Stimulated activated naive CD8-positive, alpha-beta T cell treated with anti-CD3 and anti-CD28 coated beads, Interleukin-15, Interleukin-2, amounts not matched to agents 100 ng/mL and 50 ng/mL, for 24 hours (primary cell): ENCODE results near the gene STRN.
"Not testable (repeated sequence)": the region's sequence is repeated elsewhere in the genome, so short reads cannot be mapped to it uniquely, and the experiment has no call there.

Source experiments
- H3K27ac Mint-ChIP-seq: one replicate; pipeline ENCODE4 v1.8.0; 2021; ENCODE audit warnings: mild to moderate bottlenecking, mixed read lengths
- H3K27me3 Mint-ChIP-seq: one replicate; pipeline ENCODE4 v1.8.0; 2021; ENCODE audit warnings: mixed read lengths
- H3K36me3 Mint-ChIP-seq: one replicate; pipeline ENCODE4 v1.8.0; 2021; ENCODE audit warnings: low read depth, mixed read lengths
- H3K4me1 Mint-ChIP-seq: one replicate; pipeline ENCODE4 v1.8.0; 2021; ENCODE audit warnings: low read depth, mixed read lengths
- H3K4me3 Mint-ChIP-seq: one replicate; pipeline ENCODE4 v1.8.0; 2021; ENCODE audit warnings: mild to moderate bottlenecking, mixed read lengths
- H3K9me3 Mint-ChIP-seq: one replicate; pipeline ENCODE4 v1.8.0; 2021; ENCODE audit warnings: mixed read lengths

The STRN gene, protein sequence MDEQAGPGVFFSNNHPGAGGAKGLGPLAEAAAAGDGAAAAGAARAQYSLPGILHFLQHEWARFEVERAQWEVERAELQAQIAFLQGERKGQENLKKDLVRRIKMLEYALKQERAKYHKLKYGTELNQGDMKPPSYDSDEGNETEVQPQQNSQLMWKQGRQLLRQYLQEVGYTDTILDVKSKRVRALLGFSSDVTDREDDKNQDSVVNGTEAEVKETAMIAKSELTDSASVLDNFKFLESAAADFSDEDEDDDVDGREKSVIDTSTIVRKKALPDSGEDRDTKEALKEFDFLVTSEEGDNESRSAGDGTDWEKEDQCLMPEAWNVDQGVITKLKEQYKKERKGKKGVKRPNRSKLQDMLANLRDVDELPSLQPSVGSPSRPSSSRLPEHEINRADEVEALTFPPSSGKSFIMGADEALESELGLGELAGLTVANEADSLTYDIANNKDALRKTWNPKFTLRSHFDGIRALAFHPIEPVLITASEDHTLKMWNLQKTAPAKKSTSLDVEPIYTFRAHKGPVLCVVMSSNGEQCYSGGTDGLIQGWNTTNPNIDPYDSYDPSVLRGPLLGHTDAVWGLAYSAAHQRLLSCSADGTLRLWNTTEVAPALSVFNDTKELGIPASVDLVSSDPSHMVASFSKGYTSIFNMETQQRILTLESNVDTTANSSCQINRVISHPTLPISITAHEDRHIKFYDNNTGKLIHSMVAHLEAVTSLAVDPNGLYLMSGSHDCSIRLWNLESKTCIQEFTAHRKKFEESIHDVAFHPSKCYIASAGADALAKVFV

DNA sequence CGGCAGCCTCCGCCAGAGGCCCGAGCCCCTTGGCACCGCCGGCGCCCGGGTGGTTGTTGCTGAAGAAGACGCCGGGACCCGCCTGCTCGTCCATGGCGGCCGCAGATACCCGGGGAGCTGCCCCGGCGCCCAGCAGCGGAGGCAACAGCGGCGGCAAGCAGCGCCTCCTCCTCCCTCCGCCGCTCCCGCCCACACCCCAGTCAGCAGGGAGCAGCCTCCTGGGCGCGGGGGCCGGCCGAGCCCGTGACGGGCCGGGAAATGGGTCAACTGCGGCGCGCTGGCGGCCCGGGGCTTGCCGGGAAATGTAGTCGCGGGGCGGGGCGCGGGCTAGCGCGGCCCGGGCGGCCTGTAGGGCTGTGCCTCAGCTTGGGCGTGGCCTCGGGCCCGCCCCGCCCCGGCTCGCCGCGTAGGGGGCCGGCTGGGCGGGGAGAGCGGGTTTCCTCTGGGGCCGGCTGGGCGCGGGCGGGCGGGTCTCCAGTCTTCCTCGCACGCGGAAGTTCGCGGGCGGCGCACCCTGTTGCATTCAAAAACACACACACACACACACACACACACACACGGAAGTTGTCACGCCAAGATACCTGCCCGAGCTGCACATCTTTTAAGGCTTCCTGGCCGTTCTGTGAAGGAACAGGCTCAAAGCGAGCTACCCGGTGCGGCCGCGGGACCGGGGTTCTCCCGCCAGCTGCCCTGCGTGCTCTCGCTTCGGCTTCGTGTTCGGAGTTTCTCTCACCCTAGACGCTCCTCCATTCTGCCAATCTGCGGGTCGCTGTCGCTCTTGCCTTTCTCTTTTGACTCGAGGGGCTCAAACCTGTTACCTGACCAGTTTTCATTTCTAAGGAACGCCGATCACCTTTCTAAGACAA is at the start of gene STRN:
TSS of gene STRN (minus strand) at position 167 of the 866 bp plus-strand sequence. CDS start at position 94, 73 bp downstream.
- H3K4me3 Mint-ChIP-seq, result peak within 1 kb of the TSS; percentile 93
- H3K36me3 Mint-ChIP-seq, result no peaks in the 10 kb centered on the region
- peak within 1 kb of the TSS; percentile 90 for H3K27ac Mint-ChIP-seq
- no peaks in the 10 kb centered on the region for H3K9me3 Mint-ChIP-seq
- no peaks in the 10 kb centered on the region for H3K27me3 Mint-ChIP-seq
- peaks cover 44% of the 10 kb centered on the region for H3K4me1 Mint-ChIP-seq

DNA sequence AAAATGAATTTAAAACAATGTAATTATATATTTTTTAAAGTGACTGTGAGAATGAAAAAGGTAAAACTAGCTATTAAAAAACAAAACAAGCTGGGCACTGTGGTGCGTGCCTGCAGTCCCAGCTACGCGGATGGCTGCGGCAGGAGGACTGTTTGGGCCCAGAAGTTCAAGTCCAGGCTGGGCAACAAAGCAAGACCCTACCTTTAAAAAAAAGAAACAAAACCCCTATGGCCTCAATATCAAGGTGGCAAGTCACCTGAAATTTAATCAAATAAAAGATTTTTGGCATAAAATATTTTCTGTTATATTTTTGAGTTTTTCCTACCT is 46.9 kb upstream of the STRN start:
- Mint-ChIP-seq H3K4me3 (no peak overlapping the region), H3K4me1 (peaks cover 20% of the 10 kb centered on the region), H3K27me3 (no peaks in the 10 kb centered on the region), H3K9me3 (no peaks in the 10 kb centered on the region), H3K27ac (peak overlapping the region; percentile 82), H3K36me3 (peaks cover 49% of the 10 kb centered on the region)

DNA sequence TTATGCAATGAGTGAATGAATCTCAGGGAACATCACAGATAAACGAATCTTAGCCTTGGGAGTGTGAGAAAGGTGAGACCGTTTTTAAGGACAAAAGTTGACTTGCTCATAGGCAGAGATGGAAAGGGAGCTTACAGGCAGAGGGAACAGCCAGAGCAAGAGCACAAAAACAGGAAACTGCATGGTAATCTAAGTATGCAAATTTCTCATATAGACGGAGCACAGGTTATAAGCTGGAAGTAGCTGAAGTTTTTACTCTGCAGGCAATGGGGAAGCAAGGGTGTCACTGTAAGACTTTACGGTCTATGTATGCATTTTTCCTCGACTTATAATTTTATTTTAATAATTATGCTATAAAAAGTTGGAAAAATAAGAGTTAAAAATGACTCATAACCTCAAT is 44.8 kb upstream of the STRN start:
- peak overlapping the region; percentile 34 for H3K27ac Mint-ChIP-seq
- H3K4me3 Mint-ChIP-seq, result no peak overlapping the region
- H3K36me3 Mint-ChIP-seq, result peaks cover 40% of the 10 kb centered on the region

DNA sequence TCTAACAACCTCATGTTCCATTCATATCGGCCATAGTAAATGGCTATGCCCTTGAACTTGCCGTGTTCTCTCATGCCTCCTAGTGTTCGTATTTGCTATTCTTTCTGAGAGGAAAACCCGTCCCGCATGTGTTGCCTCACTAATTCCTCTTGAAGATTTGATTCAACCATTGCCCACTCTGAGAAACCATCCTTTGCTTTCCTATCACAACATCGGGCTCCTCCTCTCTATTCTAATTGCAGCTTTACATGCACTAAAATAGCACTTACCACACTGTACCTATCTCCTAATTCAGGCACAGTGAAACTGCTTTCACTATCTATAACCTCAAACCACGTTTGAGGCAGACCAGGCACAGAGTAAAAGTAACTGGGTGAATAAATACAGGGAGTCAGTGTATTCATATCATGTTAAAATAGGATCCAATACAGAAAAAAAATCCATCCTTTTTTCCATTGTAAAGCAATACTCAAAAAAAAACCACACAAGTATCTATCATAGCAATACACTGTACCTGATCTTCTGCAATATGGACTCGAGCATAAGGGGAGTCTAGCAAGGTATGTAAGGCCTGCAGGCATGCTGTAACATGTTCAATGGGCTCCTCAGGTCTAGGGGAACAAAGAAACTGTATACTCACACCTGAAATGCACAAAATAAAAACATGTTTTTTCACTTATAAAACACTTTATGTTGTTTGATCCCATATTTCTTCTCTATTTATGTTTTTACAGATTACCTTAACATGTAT is 39.0 kb upstream of the STRN start:
- Mint-ChIP-seq H3K4me3 (peak overlapping the region; percentile 30), H3K4me1 (peaks cover 12% of the 10 kb centered on the region), H3K9me3 (no peaks in the 10 kb centered on the region), H3K27ac (peak overlapping the region; percentile 58), H3K36me3 (peaks cover 44% of the 10 kb centered on the region), H3K27me3 (no peaks in the 10 kb centered on the region)

More for the DNA sequence above, 44.8 kb upstream of the STRN start:
- Mint-ChIP-seq H3K4me1 (peaks cover 20% of the 10 kb centered on the region), H3K27me3 (no peaks in the 10 kb centered on the region), H3K9me3 (no peaks in the 10 kb centered on the region)

DNA sequence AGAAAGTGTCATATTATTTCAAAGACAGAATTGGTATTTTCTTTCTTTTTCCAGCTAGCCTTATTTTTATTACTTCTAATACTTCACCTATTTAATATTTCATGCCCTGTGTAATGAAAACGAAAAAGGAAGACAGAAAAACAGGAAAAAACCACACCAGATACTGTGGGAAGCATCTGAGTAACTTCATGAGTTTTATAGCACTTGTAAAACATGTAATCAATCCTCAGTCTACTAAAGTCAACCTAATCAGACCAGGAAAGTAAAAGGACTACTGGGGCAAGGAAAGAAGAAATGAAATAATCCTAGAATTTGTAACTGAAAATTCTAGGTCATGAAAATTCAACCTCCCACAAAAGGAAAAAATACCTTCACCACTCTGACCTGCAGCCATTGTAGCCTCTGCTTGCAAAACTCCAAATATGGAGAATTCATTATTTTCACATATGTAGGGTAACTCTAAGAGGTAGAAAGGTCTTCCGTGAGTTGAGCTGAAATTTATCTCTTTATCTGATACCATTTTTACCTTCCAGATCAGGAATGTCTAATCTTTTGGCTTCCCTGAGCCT is 34.7 kb upstream of the STRN start:
- Mint-ChIP-seq H3K36me3 (peaks cover 47% of the 10 kb centered on the region), H3K27me3 (no peaks in the 10 kb centered on the region), H3K4me1 (peaks cover 12% of the 10 kb centered on the region), H3K27ac (no peak overlapping the region), H3K9me3 (no peaks in the 10 kb centered on the region), H3K4me3 (no peak overlapping the region)

DNA sequence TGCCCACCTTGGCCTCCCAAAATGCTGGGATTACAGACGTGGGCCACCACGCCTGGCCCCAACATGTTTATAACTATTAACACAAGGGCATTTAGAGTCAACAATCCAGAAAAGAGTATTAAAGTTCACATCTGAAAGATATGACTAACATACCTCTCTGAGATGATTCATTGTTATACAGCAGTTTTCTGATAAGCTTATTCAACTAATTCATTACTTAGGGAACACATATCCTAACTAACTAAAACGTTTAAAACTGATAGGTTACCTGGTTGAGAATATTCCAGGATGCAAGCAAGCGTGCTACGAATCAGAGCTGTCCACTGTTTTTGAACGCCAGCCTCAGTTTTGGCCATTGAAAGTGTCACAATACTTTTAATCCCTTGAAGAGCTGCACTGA is 34.0 kb upstream of the STRN start:
- H3K27me3 Mint-ChIP-seq, result no peaks in the 10 kb centered on the region
- H3K9me3 Mint-ChIP-seq, result no peaks in the 10 kb centered on the region
- peaks cover 46% of the 10 kb centered on the region for H3K36me3 Mint-ChIP-seq
- H3K27ac Mint-ChIP-seq, result no peak overlapping the region
- no peak overlapping the region for H3K4me3 Mint-ChIP-seq
- peaks cover 8% of the 10 kb centered on the region for H3K4me1 Mint-ChIP-seq

DNA sequence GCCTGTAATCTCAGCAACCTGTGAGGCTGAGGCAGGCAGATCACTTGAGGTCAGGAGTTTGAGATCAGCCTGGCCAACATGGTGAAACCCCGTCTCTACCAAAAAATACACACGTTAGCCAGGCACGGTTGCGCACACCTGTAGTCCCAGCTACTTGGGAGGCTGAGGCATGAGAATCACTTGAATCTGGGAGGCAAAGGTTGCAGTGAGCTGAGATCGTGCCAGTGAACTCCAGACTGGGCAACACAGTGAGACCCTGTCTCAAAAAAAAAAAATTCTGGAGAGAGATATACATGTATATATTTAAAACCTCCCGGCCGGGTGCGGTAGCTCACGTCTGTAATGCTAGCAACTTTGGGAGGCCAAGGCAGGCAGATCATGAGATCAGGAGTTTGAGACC is 33.1 kb upstream of the STRN start:
- H3K36me3 Mint-ChIP-seq, result peaks cover 37% of the 10 kb centered on the region
- H3K27me3 Mint-ChIP-seq, H3K9me3 Mint-ChIP-seq, H3K27ac Mint-ChIP-seq, H3K4me3 Mint-ChIP-seq, H3K4me1 Mint-ChIP-seq: not testable (repeated sequence)

DNA sequence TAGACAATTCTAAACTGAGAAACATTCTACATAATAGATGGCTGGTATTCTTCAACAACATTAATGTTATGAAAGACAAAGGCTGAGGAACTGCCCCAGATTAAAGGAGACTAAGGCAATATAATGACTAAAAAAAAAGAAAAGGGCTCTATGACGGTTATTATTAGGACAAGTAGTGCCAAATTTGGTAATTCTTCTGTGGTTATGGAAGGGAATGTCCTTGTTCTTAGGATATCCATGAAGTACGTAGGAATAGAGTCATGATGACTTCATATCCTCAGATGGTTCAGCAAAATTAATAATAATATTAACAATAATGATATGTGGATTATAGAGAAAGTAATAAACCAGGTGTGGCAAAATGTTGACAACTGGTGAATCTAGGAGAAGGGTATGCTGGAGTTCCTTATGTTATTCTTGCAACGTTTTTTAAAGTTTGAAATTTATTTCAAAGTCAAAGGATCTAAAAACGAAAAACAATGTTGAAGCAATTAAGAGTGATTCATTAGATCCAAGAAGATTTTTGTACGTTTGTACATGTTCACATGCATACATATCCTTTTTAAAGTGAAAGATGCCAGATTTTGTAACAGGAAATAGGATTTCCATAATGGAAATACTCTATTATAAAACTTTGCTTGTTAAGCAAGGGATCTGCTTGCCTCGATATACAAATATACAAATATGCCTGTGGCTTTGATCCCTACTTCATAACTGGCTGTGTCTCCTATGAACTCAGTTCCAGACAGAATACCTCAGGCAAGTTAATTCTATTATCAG is 27.7 kb upstream of the STRN start:
- Mint-ChIP-seq H3K9me3 (no peaks in the 10 kb centered on the region), H3K27me3 (no peaks in the 10 kb centered on the region), H3K36me3 (peaks cover 21% of the 10 kb centered on the region), H3K4me1 (no peaks in the 10 kb centered on the region), H3K4me3 (no peak overlapping the region), H3K27ac (no peak overlapping the region)

DNA sequence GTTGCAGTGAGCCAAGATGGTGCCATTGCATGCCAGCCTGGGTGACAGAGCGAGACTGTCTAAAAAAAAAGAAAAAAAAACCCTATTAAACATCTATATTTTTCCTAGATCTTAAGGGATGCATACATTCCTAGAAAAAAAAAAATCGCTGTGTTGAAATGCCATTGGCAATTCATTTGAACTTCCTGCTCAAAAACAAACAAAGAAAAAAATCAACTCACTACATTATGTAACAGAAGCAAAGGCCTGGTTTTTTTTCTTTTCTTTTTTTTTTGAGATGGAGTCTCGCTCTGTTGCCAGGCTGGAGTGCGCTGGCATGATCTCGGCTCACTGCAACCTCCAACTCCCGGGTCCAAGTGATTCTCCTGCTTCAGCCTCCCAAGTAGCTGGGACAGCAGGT is 21.7 kb upstream of the STRN start:
- Mint-ChIP-seq H3K27me3 (no peaks in the 10 kb centered on the region), H3K9me3 (no peaks in the 10 kb centered on the region), H3K27ac (no peak overlapping the region), H3K4me3 (no peak overlapping the region), H3K36me3 (peaks cover 17% of the 10 kb centered on the region), H3K4me1 (no peaks in the 10 kb centered on the region)

DNA sequence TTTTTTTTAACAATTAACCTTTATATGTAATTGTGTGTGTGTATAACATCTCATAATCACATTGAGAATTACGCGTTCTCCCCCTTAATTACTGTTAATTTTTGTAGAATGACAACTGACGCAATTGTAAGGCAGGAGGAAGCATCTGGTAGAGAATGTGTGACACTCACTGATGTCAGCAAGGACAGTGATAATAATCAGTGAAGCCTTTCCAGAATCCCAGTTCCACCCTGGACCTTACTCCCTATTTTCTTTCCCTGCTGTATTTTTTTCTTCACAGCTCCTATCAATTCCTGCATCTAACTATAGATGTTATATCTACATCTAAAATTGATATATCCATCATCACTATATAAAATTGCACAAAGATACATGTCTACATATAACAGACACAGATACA is 16.1 kb upstream of the STRN start:
- no peak overlapping the region for H3K4me3 Mint-ChIP-seq
- no peak overlapping the region for H3K27ac Mint-ChIP-seq
- H3K9me3 Mint-ChIP-seq, result no peaks in the 10 kb centered on the region
- H3K27me3 Mint-ChIP-seq, result no peaks in the 10 kb centered on the region
- no peaks in the 10 kb centered on the region for H3K4me1 Mint-ChIP-seq
- peaks cover 22% of the 10 kb centered on the region for H3K36me3 Mint-ChIP-seq

DNA sequence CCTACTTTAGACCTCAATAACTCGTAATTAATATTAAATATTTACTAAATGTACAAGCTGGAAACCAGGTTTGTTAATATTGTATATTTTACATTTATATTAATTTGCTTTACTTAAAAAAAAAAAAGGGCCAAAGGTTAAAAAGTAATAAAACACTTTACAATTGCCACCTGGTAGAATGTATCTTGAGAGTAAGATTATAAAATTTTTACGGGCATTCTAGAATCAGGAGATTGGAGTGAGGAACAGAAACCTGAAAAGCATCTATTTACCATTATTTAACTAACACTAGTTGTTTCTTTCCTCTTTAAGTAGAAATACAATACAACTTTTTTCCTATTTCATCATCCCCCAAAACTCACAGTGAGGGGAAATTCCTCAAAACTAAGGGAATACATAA is 15.6 kb upstream of the STRN start:
- Mint-ChIP-seq H3K4me1 (no peaks in the 10 kb centered on the region), H3K36me3 (peaks cover 22% of the 10 kb centered on the region), H3K27me3 (no peaks in the 10 kb centered on the region), H3K9me3 (no peaks in the 10 kb centered on the region), H3K4me3 (no peak overlapping the region), H3K27ac (no peak overlapping the region)

DNA sequence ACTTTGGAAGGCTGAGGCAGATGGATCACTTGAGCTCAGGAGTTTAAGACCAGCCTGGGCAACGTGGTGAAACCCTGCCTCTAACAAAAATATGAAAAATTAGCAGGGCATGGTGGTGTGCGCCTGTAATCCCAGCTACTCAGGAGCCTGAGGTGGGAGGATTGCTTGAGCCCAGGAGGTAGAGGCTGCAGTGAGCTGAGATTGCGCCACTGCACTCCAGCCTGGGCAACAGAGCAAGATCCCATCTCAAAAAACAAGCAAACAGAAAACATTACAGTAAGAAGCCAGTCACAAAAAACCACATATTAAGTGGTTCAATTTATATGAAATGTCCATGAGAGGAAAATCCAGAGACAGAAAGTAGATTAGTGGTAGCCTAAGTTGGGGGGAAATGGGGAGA is 12.7 kb upstream of the STRN start:
- H3K27me3 Mint-ChIP-seq, H3K4me3 Mint-ChIP-seq, H3K27ac Mint-ChIP-seq, H3K4me1 Mint-ChIP-seq, H3K9me3 Mint-ChIP-seq: not testable (repeated sequence)
- H3K36me3 Mint-ChIP-seq, result peaks cover 22% of the 10 kb centered on the region

DNA sequence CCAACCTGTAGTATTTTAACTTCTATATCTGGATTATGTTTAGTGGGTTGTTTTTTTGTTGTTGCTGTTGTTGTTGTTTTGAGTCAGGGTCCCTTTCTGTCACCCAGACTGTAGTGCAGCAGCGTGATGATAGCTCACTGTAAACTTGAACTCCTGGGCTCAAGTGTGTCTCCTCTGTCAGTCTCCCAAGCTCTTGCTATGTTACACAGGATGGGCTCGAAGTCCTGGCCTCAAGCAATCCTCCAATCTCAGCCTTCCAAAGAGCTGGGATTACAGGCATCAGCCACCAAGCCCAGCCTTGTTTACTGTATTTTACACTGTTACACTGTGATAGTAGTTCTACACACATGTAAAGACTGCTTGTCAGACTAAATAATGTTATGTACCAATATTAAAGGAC is 9.7 kb upstream of the STRN start:
- Mint-ChIP-seq H3K4me3 (no peak overlapping the region), H3K36me3 (peaks cover 21% of the 10 kb centered on the region), H3K4me1 (no peaks in the 10 kb centered on the region), H3K27me3 (no peaks in the 10 kb centered on the region), H3K27ac (no peak overlapping the region), H3K9me3 (no peaks in the 10 kb centered on the region)
